Epidermal melanocyte (primary cell): Measurements from ENCODE around the gene EIF4H.
A peak's percentile ranks its signal among the peaks of the same experiment; 100 is the strongest.
"Not testable (repeated sequence)": the region's sequence is repeated elsewhere in the genome, so short reads cannot be mapped to it uniquely, and the experiment has no call there.

Source experiments
- DNase-seq: peaks from one replicate; pipeline ENCODE4 v3.0.0; 2011; ENCODE audit warnings: low spot score; ENCODE audit not compliant: insufficient read length

The EIF4H gene

GRCh38 chr7:74173866-74174605, at the start of gene EIF4H:
EIF4H (plus strand) TSS chr7:74174356; CDS start chr7:74174384, 28 bp downstream.
- DNase-seq = peak; percentile 94

DNA sequence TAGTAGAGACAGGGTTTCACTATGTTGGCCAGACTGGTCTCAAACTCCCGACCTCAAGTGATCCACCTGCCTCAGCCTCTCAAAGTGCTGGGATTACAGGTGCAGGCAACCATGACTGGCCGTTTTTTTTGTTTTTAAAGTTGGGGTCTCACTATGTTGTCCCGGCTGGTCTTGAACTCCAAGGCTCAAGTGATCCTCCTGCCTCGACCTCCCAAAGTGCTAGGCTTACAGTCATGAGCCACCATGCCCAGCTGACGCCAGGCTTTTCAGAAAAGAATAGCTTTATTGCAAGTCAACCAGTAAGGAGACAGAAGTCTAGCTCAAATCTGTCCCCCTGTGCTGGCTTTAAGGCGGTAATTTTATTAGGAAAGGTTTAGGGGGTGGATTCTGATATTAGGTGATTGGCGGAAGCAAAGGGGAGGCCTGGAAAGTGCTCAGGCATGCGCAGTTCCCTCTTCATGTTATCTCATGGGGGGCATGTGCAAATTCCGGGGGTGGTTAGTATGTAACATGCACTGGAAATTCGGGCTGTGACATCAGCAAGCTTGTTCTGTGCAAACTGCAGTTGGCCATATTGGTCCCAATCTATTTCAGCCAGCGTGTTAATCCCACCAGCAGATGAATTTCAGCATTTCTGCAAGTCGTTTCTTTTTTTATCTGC, 47.8 kb upstream of the EIF4H start:
- DNase-seq = no peak

GRCh38 chr7:74129887-74130286, 44.3 kb upstream of the EIF4H start:
- no peak for DNase-seq

- DNase-seq = no peak
Measured at GRCh38 chr7:74130518-74130917, 43.6 kb upstream of the EIF4H start.

DNA sequence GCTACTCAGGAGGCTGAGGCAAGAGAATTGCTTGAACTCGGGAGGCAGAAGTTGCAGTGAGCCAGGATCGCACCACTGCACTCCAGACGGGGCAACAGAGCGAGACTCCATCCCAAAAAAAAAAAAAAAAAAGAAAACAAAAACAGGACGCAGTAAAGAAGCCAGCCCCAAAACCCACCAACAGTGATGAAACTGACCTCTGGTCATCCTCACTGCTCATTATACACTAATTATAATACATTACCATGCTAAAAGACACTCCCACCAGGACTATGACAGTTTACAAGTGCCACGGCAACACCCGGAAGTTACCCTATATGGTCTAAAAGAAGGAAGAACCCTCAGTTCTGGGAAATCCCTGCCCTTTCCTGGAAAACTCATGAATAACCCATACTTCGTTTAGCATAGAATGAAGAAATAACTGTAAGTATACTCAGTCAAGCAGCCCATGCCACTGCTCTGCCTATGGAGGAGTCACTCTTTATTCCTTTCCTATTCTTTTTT, 40.0 kb upstream of the EIF4H start:
- no peak for DNase-seq

GRCh38 chr7:74138334-74138867, 35.8 kb upstream of the EIF4H start:
- no peak for DNase-seq

DNA sequence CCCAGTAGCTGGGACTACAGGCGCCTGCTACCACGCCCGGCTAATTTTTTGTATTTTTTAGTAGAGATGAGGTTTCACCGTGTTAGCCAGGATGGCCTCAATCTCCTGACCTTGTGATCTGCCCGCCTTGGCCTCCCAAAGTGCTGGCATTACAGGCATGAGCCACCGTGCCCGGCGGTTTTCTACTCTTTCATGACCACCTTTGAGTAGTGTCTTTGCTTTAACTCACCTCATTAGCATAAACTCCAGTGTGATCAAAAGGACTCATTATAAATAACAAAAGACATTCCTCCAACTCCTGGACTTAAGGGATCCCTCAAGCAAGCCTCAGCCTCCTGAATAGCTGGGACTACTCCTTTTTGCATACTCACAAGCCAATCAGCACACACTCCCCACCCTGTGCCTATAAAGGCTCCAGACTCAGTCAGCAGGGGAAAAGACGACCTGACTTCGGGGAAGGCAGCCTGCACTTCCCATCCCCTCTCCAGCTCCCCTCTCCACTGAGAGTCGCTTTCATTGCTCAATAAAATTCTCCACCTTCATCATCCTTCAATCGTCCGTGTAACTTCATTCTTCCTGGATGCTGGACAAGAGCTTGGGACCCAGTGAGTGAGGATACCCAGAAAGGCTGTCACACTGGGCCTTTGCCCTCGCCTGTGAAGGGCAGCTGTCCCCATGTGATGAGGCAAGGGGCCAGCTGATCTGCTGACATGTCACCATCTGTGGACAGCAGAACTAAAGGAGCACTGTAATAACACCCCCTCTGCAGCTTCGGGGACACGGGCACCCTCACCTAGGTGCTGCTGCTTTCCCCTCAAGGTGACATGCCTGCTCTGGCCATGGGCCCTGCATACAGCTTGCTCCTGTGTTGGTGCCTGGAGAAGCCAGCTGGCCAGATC, 35.0 kb upstream of the EIF4H start:
- DNase-seq = no peak

DNA sequence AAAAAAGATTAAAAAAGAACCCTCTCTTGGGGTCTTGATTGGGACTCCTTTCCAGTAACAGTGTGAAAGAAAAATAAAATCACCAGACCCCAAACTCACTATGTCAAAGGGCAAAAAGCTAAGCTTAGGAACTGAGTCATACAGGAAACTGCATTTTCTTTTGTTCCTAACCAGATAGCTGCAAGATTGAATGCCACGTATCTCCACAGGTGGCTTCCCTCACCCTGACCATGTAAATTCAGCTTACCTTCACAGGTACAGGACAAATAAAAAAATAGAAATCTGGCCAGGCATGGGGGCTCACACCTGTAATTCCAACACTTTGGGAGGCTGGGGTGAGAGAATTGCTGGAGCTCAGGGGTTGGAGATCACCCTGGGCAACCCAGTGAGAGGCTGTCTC, 32.5 kb upstream of the EIF4H start:
- DNase-seq = no peak

- DNase-seq = no peak
Measured at GRCh38 chr7:74143383-74143782, 30.8 kb upstream of the EIF4H start.

GRCh38 chr7:74148491-74148890, 25.7 kb upstream of the EIF4H start:
- no peak for DNase-seq

DNA sequence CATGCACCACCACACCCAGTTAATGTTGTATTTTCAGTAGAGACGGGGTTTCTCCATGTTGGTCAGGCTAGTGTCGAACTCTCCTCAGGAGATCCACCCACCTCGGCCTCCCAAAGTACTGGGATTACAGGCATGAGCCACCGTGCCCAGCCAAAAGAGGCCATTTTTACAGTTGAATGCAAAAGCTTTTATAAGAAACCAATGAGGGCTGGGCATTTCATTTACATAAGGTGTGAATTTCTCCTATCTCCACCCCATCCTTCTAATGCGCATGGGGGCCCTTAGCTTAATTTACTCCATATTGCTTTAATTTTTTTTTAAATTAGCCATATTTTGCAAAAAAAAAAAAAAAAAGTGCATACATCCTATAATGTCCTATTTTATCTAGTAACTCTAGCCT, 25.1 kb upstream of the EIF4H start:
- DNase-seq = no peak

DNA sequence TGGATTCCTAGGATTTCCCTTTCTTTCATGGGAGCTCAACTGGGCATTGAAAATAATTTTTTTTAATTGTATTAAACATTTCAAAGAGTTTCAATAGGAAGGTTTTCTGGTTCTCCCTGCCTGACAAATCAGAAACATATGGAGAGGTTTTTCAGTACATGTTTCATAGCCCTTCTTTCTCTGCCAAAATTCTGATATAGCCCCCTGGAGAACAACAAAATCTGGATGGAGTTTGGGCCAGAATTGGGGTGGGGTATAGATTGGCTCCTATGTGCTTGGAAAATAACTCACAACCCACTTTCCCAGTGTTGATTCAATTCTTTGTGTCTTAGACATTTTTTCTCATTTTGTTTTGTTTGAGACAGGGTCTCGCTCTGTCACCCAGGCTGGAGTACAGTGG, 24.6 kb upstream of the EIF4H start:
- DNase-seq = no peak

DNA sequence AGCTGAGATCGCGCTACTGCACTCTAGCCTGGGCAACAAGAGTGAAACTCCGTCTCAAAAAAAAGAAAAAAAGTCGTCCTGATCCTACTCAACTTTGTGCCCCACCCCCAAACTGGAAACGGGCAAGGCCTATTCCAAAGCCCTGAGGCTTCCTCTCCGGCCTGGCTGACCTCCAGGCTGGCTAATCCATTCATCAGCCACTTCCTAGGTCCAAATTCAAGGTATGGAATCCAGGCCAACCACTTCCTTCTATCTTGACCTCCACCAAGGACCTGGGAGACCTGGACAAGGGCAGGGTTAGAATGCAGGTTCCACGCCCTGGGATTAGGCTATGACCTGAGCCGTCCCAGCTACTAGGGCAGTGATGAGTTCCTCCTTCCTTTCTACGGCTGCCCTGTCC, 20.4 kb upstream of the EIF4H start:
- no peak for DNase-seq

- DNase-seq = no peak
Measured at GRCh38 chr7:74155810-74156395, 18.3 kb upstream of the EIF4H start.

GRCh38 chr7:74157605-74158004, 16.6 kb upstream of the EIF4H start:
- no peak for DNase-seq

- DNase-seq = no peak
Measured at GRCh38 chr7:74164985-74165456, 9.1 kb upstream of the EIF4H start.

DNA sequence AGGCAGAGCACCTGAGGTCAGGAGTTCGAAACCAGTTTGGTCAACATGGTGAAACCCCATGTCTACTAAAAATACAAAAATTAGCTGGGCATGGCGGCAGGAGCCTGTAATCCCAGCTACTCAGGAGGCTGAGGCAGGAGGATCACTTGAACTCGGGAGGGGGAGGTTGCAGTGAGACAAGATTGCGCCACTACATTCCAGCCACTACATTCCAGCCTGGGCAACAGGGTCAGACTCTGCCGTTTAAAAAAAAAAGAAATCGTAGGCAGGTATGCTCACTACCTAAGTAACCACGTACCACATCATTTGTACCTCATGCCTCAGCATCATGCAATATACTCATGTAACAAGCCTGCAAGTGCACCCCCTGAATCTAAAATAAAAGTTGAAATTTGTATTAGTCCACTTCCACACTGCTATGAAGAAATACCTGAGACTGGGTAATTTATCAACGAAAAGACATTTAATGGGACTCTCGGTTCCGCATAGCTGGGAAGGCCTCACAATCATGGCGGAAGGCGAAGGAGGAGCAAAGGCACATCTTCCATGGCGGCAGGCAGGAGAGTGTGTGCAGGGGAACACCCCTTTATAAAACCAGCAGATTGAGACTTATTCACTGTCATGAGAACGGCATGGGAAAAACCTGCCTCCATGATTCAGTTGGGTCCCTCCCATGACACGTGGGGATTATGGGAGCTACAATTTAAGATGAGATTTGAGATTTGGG, 8.1 kb upstream of the EIF4H start:
- no peak for DNase-seq

- not testable (repeated sequence) for DNase-seq
Measured at GRCh38 chr7:74167324-74167723, 6.8 kb upstream of the EIF4H start.

GRCh38 chr7:74173074-74173473, 1.1 kb upstream of the EIF4H start:
- no peak for DNase-seq

- no peak for DNase-seq
Measured at GRCh38 chr7:74173491-74173865, 678 bp upstream of the EIF4H start.
